Heart left ventricle (tissue), 16 donors: ENCODE results near the gene NRP1. TPM values are rescaled to one million over a fixed set of nuclear protein-coding genes. Genes with fewer than 3 reads are reported as not detected.

ENCODE experiments used
- ATAC-seq, 4 donors: fragments of 200-7000 bp; cut with Tn5 transposase; one replicate each; pipeline ENCODE4 v1.9.1; 2020 to 2022; ENCODE audit warnings: moderate library complexity in 4 of 4, mild to moderate bottlenecking in 3 of 4, moderate number of reproducible peaks in 1 of 4
- DNase-seq, 5 donors: peaks; one replicate each; pipeline ENCODE4 v3.0.0-alpha.2; 2020
- H3K27ac ChIP-seq, 12 donors: fragments of 200-600 bp; sonication (generic) in 4 of 12; one replicate each; pipeline versions ENCODE4 v1.5.0 to v1.8.0; 2016 to 2022; ENCODE audit warnings: mild to moderate bottlenecking in 2 of 12
- H3K27me3 ChIP-seq, 9 donors: fragments of 200-600 bp; sonication (generic) in 2 of 9; one replicate each; pipeline versions ENCODE4 v1.5.1 to v1.8.0; 2016 to 2022; ENCODE audit warnings: mild to moderate bottlenecking in 3 of 9
- H3K36me3 ChIP-seq, 9 donors: fragments of 200-600 bp; sonication (generic) in 2 of 9; one replicate each; pipeline versions ENCODE4 v1.5.0 to v1.8.0; 2018 to 2022; ENCODE audit warnings: mild to moderate bottlenecking in 2 of 9
- H3K4me1 ChIP-seq, 12 donors: fragments of 200-600 bp; sonication (generic) in 4 of 12; one replicate each; pipeline versions ENCODE4 v1.5.0 to v1.8.0; 2016 to 2022; ENCODE audit warnings: mild to moderate bottlenecking in 3 of 12
- H3K4me3 ChIP-seq, 12 donors: fragments of 200-600 bp; sonication (generic) in 4 of 12; one replicate each; pipeline versions ENCODE4 v1.5.0 to v1.8.0; 2017 to 2022; ENCODE audit warnings: mild to moderate bottlenecking in 9 of 12, moderate library complexity in 4 of 12
- H3K9me3 ChIP-seq, 12 donors: fragments of 200-600 bp; sonication (generic) in 4 of 12; one replicate each; pipeline versions ENCODE4 v1.5.0 to v1.8.0; 2016 to 2022; ENCODE audit warnings: mild to moderate bottlenecking in 1 of 12
- POLR2A ChIP-seq, 2 donors: fragments of 450-650 bp; IDR thresholded peaks; one replicate each; pipeline ENCODE4 v1.6.1; 2017; ENCODE audit warnings: antibody characterized with exemption in 2 of 2, mild to moderate bottlenecking in 2 of 2, moderate library complexity in 2 of 2
- WGBS, 4 donors: extraction: QIAGEN DNeasy Blood & Tissue Kit in 2 of 4; methylation state at CpG; one replicate each; pipeline versions ENCODE4 v1.1.5 to v1.1.7; 2013 to 2018; 5-methylcytosine and 5-hydroxymethylcytosine counted together
- intact Hi-C, 10 donors: fragments of 100-400 bp; cut with DNase I; formaldehyde crosslinking; loops; one replicate each; pipeline versions ENCODE4 v1.11.1 to v1.14.2; 2022
- polyA plus RNA-seq, 2 donors: library from polyadenylated mRNA; stranded (reverse); fragments of 200-250 nt; gene quantifications; one replicate each; pipeline ENCODE4 v1.2.3, GENCODE V29; 2013
- total RNA-seq, 9 donors: library from RNA; depleted of rRNA in 2 of 9; stranded (reverse); fragments of >200 nt in 2 of 9; fragmentation: NEBNext Ultra II Directional in 3 of 9; extraction: Animal tissue kit (Norgen Biotek cat#: 25700) in 3 of 9; gene quantifications; one replicate each; pipeline versions ENCODE4 v1.1.0 to v1.2.4, GENCODE V29; 2016 to 2023
- TF ChIP-seq, protein P1 (sequence below), 12 donors: fragments of 200-600 bp; sonication (generic) in 4 of 12; IDR thresholded peaks; one replicate each; pipeline versions ENCODE4 v1.5.0 to v1.8.0; 2018 to 2022; ENCODE audit warnings: antibody characterized with exemption in 12 of 12, mild to moderate bottlenecking in 5 of 12
- donor health status: ischemic (EF 13 %, LVEDD 7.1; RV severe dilation, severe dysfunction).
- donor health status: healthy with polysubstance abuse.
- donor health status: DM: no; HTN: yes; CAD: no.
- donor health status: DM: no; HTN: no; CAD: no.
- donor health status: ischemic (EF 25% LVEDD 6.9; RV normal size, moderate dysfunction).
- donor health status: ischemic (EF 25% LVEDD 5.7; RV mildly dilated, moderate dysfunction).
- donor health status: healthy.
- donor health status: DM: yes; HTN: yes; CAD: no.
- donor health status: ischemic (EF 35%, LVEDD 5.7; RV mildly dilated, moderate dysfunction).
- donor health status: nonischemic (EF 11% LVEDD 7.7; RV severe dilation, severe dysfunction).
- donor health status: DM: yes; HTN: yes; CAD: no.
- donor health status: PGD.
- donor health status: ischemic (EF 29% LVEDD 5.4; RV normal size, mild dysfunction).
- donor health status: nonischemic (EF 23%, LVEDD 6.1; RV moderate dilation, normal function).

The NRP1 gene
- total and polyA plus RNA-seq, 11 donors = 47.1 to 279 (median 152) TPM

GRCh38 chr10:33279811-33280602 is 54.5 kb downstream of the NRP1 start:
- no peak for DNase-seq
- Histone ChIP-seq H3K4me3 (no peak overlapping the region), H3K36me3 (peaks cover 0 to 45% (median 25%) of the 10 kb centered on the region in 9 donors), H3K9me3 (no peaks in the 10 kb centered on the region), H3K27me3 (no peaks in the 10 kb centered on the region), H3K4me1 (peaks cover 6 to 83% (median 63%) of the 10 kb centered on the region in 12 donors), H3K27ac (peak overlapping the region in 10 of 12 donors; percentile 0 to 92 (median 34))
- ATAC-seq = peak in 2 of 4 donors; percentile 6 to 18
- intact Hi-C loops = loop anchor here in 5 of 10 donors (5.0 to 10.0 kb wide), 4 partner anchors 37 to 65 kb away; no protein-coding TSS in a partner anchor
- 33 to 47% (median 34%) methylated on average over 5 of the region's 5 CpGs for WGBS, 4 donors
- TF ChIP-seq POLR2A (IDR thresholded peaks at IDR 0.05) = no peak
- TF ChIP-seq, protein P1, sequence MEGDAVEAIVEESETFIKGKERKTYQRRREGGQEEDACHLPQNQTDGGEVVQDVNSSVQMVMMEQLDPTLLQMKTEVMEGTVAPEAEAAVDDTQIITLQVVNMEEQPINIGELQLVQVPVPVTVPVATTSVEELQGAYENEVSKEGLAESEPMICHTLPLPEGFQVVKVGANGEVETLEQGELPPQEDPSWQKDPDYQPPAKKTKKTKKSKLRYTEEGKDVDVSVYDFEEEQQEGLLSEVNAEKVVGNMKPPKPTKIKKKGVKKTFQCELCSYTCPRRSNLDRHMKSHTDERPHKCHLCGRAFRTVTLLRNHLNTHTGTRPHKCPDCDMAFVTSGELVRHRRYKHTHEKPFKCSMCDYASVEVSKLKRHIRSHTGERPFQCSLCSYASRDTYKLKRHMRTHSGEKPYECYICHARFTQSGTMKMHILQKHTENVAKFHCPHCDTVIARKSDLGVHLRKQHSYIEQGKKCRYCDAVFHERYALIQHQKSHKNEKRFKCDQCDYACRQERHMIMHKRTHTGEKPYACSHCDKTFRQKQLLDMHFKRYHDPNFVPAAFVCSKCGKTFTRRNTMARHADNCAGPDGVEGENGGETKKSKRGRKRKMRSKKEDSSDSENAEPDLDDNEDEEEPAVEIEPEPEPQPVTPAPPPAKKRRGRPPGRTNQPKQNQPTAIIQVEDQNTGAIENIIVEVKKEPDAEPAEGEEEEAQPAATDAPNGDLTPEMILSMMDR (IDR thresholded peaks at IDR 0.05) = no peak

GRCh38 chr10:33279276-33279675 is 55.2 kb downstream of the NRP1 start:
- Histone ChIP-seq H3K4me1 (peaks cover 9 to 83% (median 62%) of the 10 kb centered on the region in 12 donors), H3K27me3 (no peaks in the 10 kb centered on the region), H3K9me3 (no peaks in the 10 kb centered on the region), H3K27ac (peak overlapping the region in 9 of 12 donors; percentile 0 to 92 (median 39)), H3K36me3 (peaks cover 0 to 52% (median 25%) of the 10 kb centered on the region in 9 donors), H3K4me3 (no peak overlapping the region)
- TF ChIP-seq, protein P1 (IDR thresholded peaks at IDR 0.05) = no peak
- no peak for TF ChIP-seq POLR2A (IDR thresholded peaks at IDR 0.05)
- intact Hi-C loops = loop anchor here in 5 of 10 donors (5.0 to 10.0 kb wide), 4 partner anchors 38 to 64 kb away; no protein-coding TSS in a partner anchor
- ATAC-seq = peak in 2 of 4 donors; percentile 5 to 7
- WGBS, 4 donors = 38 to 57% (median 43%) methylated on average over 5 of the region's 5 CpGs
- no peak for DNase-seq

DNA sequence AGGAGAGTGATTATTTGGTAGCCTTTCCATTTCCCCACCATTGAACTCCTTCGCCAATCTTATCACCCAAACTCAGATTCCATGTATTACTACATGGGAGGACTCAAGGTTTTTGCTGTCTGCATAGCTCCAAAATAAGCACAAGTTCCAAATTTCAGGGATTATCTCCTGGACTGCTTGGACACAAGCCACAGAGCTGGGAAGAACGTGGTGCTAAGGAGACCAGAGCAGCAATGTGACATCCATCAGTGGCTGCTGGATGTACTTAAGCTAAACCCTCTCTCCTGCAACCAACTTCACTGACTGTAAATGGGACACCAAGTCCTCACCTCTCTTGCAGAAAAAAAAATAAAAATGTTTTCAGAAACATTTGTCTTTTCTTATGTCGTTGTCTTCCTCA is 56.3 kb downstream of the NRP1 start:
- TF ChIP-seq, protein P1 (IDR thresholded peaks at IDR 0.05) = no peak
- TF ChIP-seq POLR2A (IDR thresholded peaks at IDR 0.05) = no peak
- no peaks in the 10 kb centered on the region for H3K9me3 ChIP-seq
- peaks cover 0 to 48% (median 25%) of the 10 kb centered on the region in 9 donors for H3K36me3 ChIP-seq
- no peaks in the 10 kb centered on the region for H3K27me3 ChIP-seq
- peak overlapping the region in 7 of 12 donors; percentile 9 to 92 (median 58) for H3K27ac ChIP-seq
- 33 to 56% (median 48%) methylated on average over 3 of the region's 3 CpGs for WGBS, 4 donors
- ATAC-seq = no peak
- no peak overlapping the region for H3K4me3 ChIP-seq
- peaks cover 15 to 87% (median 65%) of the 10 kb centered on the region in 12 donors for H3K4me1 ChIP-seq
- no peak for DNase-seq
- intact Hi-C loops = loop anchor here in 5 of 10 donors (5.0 to 10.0 kb wide), 4 partner anchors 39 to 63 kb away; no protein-coding TSS in a partner anchor

DNA sequence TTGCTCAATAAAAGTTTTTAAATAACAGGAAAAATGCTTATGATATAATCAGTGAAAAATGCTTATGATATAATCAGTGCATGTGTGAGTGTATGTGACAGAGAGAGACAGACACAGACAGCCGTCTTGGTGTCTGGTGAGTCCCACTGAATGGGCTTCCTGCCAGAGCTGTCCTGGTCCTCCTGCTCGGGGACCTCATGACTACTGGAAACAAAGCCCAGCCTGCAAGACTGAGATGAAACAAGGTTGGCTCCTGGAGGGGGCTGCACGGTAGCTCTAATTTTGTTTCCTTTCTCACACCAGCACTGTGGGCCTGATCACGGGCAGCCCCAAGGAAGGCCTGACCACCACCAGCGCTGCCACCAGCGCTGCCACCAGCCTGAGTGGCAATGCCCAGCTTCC is 57.3 kb downstream of the NRP1 start:
- peak; percentile 80 to 91 (median 89) for DNase-seq
- 23 to 35% (median 25%) methylated on average over 6 of the region's 6 CpGs for WGBS, 4 donors
- Histone ChIP-seq H3K27me3 (no peaks in the 10 kb centered on the region), H3K36me3 (peaks cover 0 to 48% (median 25%) of the 10 kb centered on the region in 9 donors), H3K9me3 (no peaks in the 10 kb centered on the region), H3K27ac (peak overlapping the region; percentile 4 to 92 (median 64)), H3K4me3 (no peak overlapping the region), H3K4me1 (peaks cover 16 to 96% (median 71%) of the 10 kb centered on the region in 12 donors)
- TF ChIP-seq, protein P1 (IDR thresholded peaks at IDR 0.05) = no peak
- TF ChIP-seq POLR2A (IDR thresholded peaks at IDR 0.05) = no peak
- intact Hi-C loops = loop anchor here in 5 of 10 donors (5.0 to 10.0 kb wide), 4 partner anchors 40 to 62 kb away; no protein-coding TSS in a partner anchor
- peak; percentile 20 to 75 (median 59) for ATAC-seq
